Ecto neural progenitor cell (in vitro differentiated cells): Measurements from ENCODE around the gene WDR36.

ENCODE experiments used
- DNase-seq: peaks from one replicate; pipeline ENCODE4 v3.0.0-alpha.2; 2018; ENCODE audit warnings: low spot score

WDR36 gene

DNA sequence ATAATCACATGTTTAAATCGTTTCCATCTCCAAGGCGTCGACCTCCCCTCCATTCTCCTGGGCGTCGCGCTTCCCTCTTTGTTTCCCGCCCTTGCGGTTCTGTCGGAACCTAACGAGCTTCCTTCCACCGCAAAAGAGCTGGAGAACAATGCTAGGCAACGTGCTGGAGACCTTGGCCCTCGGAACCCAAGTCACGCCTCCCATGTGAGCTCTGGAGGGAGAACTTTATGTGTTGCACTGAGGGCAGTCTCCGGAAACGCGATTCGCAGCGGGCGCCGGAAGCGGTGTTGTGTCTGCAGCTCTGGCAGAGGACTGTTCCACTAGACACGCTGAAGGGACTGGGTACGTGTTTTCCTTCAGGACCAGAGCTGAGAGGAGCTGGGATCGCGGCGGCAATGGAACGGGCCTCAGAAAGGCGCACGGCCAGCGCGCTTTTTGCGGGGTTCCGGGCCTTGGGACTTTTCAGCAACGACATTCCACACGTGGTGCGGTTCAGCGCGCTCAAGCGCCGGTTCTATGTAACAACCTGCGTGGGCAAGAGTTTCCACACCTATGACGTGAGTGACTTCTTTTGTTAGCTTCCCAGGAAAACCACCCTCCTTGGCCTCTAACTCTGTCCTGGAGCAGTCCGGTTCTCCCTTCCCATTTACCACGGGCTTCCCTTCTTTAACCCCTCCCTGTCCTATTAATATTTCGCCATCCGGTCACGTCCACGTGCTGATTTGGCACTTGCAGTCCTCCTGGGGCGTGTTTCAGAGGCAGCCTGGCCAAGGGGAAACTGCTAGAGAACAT lies at the start of gene WDR36:
TSS of gene WDR36 (plus strand) at position 287 of the 792 bp plus-strand sequence. CDS start at position 396, 109 bp downstream.
- DNase-seq = peak; percentile 92

DNA sequence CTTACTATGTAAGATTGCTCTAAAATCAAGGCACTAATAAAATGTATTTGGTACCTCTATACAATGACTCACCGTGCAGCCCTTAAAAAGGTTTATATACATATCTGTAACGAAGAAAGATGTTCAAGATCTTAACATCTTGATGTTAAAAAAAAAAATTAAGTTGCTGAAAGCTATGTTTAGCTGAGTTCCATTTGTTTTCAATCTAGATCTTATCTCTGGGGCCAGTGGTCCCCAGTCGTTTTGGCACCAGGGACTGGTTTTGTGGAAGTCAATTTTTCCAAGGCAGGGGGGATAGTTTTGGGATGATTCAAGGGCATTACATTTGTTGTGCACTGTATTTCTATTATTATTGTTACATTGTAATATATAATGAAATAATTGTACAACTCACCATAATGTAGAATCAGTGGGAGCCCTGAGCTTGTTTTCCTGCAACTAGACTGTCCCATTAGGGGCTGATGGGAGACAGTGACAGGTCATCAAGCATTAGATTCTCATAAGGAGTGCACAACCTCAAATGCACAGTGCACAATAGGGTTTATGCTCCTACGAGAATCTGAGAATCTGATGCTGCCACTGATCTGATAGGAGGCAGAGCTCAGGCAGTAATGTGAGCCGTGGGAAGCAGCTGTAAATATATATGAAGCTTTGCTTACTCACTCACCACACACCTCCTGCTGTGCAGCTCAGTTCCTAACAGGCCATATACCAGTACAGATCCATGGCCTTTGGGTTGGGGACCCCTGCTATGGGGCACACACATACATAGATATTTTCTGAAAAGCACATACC lies 48.2 kb upstream of the WDR36 start:
- DNase-seq = no peak

DNA sequence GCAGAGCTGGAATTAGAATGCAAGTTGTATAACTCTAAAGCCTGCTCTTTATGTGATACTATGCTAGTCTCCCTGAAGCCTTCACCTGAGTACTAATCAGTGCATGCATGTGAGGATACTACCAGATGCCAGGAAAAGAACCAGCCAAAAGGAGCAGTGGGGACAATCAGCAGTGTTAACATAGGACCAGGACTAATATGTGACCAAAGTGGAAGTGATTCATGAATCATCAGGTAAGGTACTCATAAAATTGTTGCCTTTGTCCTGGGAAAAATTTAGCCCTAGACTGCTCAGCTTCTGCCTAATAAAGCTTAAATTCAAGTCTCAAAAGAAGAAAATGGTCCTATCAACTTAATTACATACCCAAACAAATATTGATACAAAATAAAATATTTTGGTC lies 34.1 kb upstream of the WDR36 start:
- no peak for DNase-seq

DNA sequence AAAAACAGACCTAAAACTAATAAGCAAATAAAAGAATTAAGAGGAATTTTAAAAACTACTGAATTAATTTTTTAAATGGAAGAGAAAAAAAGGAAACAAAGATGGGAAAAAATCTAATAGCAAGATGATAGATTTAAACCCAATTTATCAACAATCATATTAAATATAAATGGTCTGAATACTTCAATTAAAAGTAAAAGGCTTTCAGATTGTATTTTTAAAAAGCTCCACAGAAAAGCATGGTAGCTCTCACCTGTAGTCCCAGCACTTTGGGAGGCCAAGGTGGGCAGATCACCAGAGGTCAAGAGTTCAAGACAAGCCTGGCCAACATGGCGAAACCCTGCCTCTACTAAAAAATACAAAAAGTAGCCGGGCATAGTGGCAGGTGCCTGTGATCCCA lies 32.0 kb upstream of the WDR36 start:
- DNase-seq = no peak

DNA sequence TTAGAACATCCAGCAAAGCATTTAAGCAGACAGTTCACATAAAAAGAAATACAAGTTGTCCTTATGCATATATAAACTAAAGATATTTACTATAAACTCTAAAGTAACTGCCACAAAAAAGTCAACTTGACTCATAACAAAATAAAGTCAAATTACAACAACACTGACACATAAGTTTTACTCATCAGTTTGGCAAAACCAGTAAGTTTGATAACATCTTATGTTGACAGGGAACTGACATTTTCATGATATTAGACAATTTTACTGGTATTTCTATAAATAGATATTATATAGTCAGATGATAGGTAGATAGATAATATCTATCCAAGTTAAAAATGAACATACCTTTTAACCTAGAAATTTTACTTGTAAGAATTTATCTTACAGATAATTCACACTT lies 30.5 kb upstream of the WDR36 start:
- no peak for DNase-seq

DNA sequence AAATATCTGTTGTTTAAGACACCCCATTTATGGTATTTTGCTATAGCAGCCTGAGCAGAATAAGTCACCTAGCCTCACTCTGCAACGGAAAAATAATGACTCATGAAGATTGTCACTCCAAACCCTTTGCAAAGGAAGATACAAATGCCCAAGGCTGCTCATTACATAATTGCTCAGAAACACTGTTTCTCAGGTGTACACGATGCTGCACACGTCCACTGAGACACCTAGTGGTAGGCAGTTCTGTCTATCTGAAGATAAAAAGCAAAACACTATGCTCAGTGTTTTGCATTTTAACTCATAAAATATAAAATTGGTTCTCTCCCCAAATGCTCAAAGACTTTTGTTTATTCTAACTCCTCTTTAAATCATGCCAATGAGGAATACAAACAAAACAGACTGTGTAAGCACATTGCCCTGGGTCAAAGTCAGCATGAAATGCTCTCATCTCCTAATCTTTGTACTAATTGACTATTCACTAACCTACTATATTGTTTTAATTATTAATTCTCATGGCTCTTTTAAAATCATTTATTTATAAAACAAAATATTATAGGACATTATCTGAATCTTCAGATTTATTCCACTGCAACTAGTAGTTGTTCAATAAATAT lies 28.3 kb upstream of the WDR36 start:
- no peak for DNase-seq

DNA sequence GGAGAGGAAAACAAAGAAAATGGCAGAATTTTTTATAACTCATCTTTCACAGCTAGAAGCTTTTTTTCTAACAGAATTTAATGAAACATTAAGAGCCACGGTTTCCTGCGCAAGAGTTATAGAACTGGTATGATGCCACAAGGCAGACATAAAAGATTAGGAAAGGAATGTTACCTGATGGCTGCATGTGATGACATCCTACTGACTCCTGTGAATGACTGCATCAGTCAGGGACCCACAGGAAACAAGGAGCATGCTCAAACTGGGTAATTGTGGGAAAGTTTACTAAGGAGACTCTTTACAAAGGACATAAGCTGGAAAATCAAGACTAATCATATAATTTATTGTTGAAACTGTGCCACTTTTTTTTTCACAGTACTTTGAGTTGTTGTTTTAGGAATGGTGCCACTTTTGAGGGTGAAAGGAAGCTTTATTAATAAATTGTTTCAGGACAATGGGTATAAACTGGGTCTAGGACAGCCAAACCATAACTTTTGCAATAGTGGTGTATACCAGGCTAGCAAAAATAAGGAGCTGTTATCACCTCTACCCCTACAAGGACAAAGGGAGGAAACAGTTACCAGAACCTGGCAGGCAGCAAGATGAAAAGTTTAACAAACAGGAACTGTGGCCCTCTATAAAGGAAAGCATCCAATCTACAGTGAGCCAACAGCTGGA lies 25.7 kb upstream of the WDR36 start:
- no peak for DNase-seq

DNA sequence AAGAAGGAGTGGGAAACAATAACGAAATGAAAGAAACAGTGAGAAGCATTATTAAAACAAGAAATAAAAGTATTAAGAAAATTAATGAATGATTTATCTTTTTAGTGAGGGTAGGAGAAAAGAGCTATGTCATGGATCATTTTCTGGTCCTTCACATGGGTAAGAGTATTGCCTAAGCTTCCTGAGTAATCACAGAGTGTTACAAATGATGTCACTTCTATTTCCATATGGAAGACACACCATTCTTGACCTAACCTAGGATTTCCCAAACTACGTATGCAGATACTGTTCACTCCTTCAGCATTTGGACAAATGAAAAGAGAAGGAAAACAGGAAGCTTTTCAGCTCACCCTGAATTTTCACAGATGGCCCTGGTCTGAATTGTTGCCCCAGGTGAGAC lies 23.9 kb upstream of the WDR36 start:
- no peak for DNase-seq

DNA sequence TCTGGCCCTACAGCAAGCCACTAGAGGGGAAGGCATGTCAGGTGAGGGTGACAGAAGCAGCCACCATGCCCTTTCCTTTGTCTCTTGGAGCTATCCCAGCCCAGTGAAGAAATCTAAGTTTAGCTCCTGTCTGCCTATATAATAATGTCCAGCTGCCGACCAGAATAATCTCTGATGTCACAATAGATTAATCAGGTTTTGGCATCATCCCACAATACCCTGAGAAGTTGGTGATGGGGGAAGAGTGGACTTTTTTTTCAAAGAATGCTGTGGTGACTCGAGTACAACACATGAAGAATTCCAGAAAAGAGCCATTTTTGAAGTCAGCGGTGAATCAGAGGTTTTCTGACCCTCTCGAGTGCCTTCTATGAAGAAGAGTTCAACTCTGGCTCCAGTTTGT lies 22.3 kb upstream of the WDR36 start:
- no peak for DNase-seq

DNA sequence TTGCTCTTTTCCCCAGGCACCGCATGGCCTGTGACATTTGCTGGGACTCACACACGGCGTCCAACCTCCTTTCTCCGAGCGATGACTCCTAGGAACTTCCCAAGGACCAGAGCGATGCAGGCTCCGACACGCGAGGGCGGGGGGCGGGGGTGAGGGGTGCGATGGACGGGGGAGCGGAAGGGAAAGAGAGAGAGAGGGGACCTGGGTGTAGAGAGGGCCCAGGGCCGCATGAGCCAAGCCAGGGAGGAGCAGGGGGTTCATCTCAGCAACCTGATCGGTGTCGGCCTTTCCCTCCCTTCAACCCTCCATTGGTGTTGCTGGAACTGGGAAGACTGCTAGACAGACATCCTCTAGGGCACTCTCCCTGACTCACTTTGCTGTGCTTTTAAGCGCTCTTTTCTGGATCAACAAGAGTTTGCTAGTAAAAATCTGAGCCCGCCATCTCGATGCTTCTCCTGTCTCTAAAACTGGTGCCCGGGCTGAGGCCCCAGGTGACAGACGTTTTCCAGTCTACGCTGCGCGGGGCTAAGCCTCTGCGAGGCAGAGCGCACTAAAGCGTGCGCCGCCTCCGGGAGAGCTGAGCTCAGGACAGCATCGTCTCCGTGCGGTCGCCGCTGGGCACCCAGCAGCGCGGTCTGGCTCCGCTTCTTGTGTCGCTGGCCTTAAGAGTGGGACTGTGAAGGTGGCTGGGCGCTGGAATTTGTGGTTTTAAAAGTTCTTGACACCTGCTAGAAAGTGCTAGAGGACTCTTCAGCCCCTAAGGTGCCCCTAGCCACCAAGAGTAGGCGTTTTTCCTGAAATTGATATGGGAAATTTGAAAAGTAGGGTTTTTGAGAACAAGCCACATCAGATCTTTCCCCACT lies 21.6 kb upstream of the WDR36 start:
- DNase-seq = peak; percentile 77

DNA sequence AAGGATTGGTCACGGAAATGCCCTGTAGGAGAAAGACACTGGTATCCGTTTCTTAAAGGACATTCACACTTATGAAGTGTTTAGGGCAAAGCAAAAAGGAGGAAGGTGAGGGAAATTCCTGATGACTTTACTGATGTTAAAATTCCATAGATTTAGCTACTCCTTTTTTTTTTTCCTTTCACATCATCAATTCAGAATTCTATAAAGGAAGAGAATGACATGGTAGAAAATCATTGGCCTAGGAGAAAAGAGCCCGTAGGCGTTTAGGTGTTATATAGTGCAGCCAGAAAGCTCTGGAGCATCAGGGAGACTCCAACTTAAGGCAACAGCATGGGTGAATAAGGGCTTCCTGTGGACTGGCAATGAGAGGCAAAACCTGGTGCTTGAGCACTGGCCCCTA lies 20.7 kb upstream of the WDR36 start, which contains the start of gene TSLP:
TSS of gene TSLP (plus strand) at position 301 of the 400 bp plus-strand sequence. CDS start 178 bp downstream, outside the sequence.
- no peak for DNase-seq

DNA sequence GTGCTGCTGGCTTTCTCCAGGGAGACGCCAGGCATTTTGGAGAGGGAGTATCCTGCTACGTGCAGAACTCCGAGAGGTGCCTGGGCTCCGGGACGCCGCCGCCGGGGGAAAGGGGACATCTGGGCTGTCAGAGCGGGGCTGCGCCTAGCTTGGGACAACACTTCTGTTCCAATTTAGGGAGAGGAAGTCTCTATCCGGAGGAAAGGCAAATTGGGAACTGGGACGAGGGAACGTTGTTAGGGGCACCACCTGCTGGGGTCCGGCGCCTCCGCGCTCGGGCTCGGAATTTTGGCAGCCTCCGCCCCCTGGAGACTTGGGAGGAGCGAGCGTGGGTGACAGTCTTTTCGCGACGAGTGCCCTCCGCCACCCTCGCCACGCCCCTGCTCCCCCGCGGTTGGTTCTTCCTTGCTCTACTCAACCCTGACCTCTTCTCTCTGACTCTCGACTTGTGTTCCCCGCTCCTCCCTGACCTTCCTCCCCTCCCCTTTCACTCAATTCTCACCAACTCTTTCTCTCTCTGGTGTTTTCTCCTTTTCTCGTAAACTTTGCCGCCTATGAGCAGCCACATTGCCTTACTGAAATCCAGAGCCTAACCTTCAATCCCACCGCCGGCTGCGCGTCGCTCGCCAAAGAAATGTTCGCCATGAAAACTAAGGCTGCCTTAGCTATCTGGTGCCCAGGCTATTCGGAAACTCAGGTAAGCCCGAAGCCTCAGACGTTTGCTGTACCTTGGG lies 19.0 kb upstream of the WDR36 start:
- DNase-seq = peak; percentile 78

DNA sequence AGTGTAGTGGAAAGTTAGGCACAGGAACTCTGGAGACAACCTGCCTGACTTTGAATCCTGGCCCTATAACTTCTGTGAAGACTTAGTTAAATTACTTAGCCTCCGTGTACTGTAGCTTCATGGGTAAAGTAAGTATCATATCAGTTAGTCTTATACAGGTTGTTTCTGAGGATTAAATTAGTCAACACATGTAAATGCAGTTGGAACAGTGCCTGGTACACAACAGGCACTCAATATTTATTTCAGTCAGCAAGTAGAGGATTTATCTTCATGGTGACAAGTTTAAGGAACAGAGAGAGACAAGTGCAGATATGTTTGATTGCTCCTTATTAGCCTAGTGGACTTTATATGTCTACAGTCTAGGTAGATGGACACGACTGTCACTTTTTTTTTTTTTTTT lies 17.9 kb upstream of the WDR36 start:
- no peak for DNase-seq

DNA sequence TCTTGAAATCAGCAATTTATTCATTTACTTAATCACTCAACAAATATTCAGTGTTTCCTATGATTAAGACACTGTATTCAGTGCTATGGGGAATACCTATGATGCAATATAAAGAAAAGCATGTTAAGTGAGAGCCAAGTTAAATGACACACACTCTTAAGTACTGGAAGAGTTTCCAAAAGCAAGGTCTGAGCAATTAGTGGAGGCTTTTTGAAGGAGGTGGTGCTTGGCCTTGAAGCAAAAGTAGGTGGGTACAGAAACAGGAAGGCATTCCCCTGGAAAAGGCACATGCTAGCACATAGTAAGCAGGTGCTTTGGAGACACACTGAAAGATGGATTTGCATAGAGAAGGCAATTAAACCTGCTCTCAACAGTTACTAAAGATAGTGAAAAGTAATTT lies 16.6 kb upstream of the WDR36 start:
- DNase-seq = no peak

DNA sequence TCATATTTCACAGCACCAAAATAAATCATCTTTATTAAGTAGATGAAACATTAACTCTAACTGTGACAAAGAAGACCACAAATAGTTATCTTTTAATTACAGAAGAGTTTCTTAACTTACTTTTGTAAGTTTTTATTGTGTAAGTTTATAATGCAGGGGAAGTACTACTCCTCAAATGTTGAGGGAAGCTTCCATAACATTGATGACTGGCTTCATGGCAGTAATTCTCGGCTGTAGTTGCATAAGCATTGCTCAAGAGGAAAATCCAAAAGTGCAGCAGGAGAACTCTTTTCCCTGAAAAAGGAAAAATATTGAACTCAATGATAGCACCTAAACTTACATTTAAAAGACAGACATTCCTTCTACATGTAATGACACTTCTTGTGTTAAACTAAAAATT lies 16.1 kb upstream of the WDR36 start:
- DNase-seq = no peak

DNA sequence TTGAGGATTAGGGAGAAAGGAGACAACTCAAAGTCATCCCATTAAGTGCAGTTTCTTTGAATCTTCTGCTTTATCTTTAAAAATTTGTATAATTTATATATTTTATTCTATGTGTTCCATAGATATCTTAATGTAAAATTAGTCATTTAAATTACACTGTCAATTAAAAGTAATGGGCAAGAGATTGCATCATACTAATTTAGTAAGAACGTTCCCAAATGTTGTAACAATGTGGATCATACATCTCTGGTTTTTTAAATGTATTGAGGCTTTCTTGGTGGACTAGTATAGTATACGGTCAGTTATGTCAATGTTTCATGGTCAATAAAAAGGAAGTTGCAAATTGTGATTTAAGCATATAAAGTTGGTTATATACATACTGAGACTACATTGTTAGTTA lies 14.5 kb upstream of the WDR36 start:
- DNase-seq = no peak

DNA sequence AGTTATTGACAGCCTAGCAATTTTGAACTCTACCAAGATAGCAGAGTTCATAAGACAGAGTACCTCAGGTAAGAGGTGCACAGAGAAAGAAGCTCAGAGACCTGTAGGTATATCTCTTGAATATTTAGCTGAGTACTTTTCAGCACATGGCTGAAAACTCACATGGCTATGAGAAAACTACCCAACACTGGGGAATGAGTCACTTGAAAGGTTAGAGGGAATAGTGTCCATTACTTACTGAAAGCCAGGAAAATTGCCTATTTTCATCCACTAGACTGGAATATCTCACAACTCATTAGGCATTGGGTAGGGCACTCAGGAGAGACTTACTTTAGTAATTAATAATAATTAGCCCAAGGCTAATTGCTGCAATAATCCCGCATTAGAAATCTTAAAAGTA lies 12.3 kb upstream of the WDR36 start:
- no peak for DNase-seq

DNA sequence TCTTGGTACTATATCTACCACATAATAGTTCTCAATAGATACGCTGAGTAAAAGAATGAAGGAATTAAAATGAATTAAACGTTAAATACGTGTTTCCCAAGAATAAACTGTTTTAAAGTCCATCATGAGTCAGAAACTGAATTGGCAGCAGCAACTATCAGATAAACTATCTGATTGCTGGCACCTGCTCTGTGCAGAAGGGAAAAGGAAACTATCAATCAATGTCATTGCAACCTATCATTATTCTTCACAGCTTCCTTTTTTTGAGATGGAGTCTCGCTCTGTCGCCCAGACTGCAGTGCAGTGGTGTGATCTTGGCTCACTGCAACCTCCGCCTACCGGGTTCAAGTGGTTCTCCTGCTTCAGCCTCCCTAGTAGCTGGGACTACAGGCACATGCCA lies 8.8 kb upstream of the WDR36 start:
- no peak for DNase-seq

DNA sequence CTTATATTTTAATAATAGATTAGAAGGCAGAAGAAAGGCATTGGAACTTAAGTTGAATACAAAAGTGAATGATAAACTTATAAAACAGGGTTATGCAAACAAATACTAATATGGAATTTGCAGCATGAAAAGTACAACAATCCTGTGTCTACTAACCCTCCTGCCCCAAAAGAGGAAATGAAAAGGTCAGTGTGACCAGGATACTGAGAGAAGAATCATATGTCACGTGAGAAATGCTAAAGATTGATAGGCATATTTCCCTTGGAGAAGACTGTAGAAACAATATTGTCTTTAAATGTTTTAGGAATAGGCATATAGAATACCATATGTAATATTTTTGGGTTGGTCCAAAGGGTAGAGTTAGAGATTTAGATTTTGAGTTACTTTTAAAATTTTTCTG lies 3.8 kb downstream of the WDR36 start:
- DNase-seq = no peak

DNA sequence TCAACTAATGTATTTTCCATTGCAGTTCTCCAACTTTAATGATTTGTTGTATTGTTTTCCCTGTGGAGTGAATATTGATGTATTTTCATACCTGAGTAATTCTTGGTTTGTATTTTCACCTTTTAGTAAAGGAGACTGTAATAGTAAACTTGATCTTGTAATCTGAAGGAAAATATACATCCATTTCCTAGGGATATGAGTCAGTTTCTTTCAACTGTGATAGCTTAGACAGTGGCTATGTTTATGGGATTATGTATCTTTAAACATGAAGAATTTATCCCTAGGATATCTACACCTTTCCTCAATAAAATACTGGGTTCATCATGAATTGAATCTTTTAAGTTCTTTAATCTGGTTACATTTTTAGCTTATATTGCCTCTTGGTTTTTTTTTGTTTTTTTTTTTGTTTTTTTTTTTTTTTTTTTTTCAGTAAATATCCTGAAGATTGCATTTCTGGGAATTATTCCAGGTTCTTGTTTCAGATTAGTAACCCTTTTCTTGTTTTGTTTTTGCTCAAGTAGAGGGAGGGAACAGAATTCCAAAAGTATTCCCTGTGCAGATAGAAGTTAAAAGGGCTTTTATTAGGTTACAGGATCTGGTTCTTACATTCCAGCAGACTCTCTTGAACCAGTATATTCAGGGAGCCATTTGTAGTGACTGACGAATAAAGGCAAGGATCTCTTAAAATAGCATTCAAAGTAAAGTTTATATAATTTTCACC lies 7.1 kb downstream of the WDR36 start:
- DNase-seq = no peak
